Body of pancreas (tissue), 4 donors: ENCODE data around the gene CRYGN.

Experiments used
- POLR2A ChIP-seq, 3 donors: fragments of 450-650 bp; IDR thresholded peaks; one replicate each; pipeline ENCODE4 v1.6.1; 2016; ENCODE audit warnings: antibody characterized with exemption in 3 of 3, mild to moderate bottlenecking in 2 of 3
- TF ChIP-seq, protein P1 (sequence below), 7 experiments: fragments of 450-650 bp in 4 of 7; fragments of 200-600 bp in 3 of 7; sonication (generic) in 3 of 7; IDR thresholded peaks; one replicate each; pipeline ENCODE4 v1.5.1; 2016 to 2019; ENCODE audit warnings: antibody characterized with exemption in 7 of 7

DNA sequence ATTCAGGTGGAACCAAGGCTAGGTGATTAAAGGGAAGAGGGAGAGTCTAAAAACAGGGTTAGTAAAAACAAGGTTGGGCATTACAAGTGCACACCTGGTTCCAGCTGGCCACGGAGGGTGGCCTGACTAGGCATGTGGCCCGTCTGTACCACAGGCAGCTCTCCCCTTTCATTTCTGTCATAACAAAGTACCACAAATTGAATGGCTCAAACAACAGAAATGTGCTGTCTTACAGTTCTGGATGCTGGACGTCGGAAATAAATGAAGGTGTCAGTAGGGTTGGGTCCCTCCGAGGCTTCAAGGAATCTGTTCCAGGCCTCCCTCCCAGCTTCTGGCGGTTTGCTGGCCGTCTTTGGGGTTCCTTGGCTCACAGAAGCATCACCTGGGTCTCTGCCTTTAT is 16.7 kb downstream of the CRYGN start:
- TF ChIP-seq, protein P1, sequence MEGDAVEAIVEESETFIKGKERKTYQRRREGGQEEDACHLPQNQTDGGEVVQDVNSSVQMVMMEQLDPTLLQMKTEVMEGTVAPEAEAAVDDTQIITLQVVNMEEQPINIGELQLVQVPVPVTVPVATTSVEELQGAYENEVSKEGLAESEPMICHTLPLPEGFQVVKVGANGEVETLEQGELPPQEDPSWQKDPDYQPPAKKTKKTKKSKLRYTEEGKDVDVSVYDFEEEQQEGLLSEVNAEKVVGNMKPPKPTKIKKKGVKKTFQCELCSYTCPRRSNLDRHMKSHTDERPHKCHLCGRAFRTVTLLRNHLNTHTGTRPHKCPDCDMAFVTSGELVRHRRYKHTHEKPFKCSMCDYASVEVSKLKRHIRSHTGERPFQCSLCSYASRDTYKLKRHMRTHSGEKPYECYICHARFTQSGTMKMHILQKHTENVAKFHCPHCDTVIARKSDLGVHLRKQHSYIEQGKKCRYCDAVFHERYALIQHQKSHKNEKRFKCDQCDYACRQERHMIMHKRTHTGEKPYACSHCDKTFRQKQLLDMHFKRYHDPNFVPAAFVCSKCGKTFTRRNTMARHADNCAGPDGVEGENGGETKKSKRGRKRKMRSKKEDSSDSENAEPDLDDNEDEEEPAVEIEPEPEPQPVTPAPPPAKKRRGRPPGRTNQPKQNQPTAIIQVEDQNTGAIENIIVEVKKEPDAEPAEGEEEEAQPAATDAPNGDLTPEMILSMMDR (IDR thresholded peaks at IDR 0.05), result no peak
- TF ChIP-seq POLR2A (IDR thresholded peaks at IDR 0.05), result no peak
